Stomach (tissue), 9 donors: ENCODE results near the gene TANC1. TPM values are rescaled to one million over a fixed set of nuclear protein-coding genes. Genes with fewer than 3 reads are reported as not detected.

ENCODE experiments used
- DNase-seq, 2 donors: peaks; one replicate each; pipeline versions ENCODE4 v3.0.0 to v3.0.0-alpha.2; 2013 to 2019
- H3K27ac ChIP-seq, 5 donors: fragments of 200-600 bp in 4 of 5; sonication (generic) in 4 of 5; one replicate each; pipeline ENCODE4 v1.5.1; 2013 to 2019; ENCODE audit warnings: mild to moderate bottlenecking in 1 of 5, moderate library complexity in 1 of 5
- H3K27me3 ChIP-seq, 3 donors: fragments of 200-600 bp; sonication (generic); one replicate each; pipeline ENCODE4 v1.5.1; 2017 to 2019; ENCODE audit warnings: mixed run types in 1 of 3
- H3K36me3 ChIP-seq, 4 donors: fragments of 200-600 bp; sonication (generic); 1 replicate in 3 of 4; 2 replicates in 1 of 4; pipeline ENCODE4 v1.5.1; 2016 to 2019
- H3K4me1 ChIP-seq, 4 donors: fragments of 200-600 bp; sonication (generic); one replicate each; pipeline ENCODE4 v1.5.1; 2016 to 2019
- H3K4me3 ChIP-seq, 4 donors: fragments of 200-600 bp; sonication (generic) in 3 of 4; one replicate each; pipeline ENCODE4 v1.5.1; 2016 to 2019; ENCODE audit warnings: mild to moderate bottlenecking in 1 of 4
- H3K9me3 ChIP-seq, 4 donors: fragments of 200-600 bp; sonication (generic); one replicate each; pipeline ENCODE4 v1.5.1; 2016 to 2019
- CTCF ChIP-seq, 7 experiments: fragments of 450-650 bp in 4 of 7; fragments of 200-600 bp in 3 of 7; sonication (generic) in 3 of 7; IDR thresholded peaks; one replicate each; pipeline ENCODE4 v1.5.1; 2016 to 2019; ENCODE audit warnings: antibody characterized with exemption in 7 of 7, control low read depth in 2 of 7, mild to moderate bottlenecking in 1 of 7
- EP300 ChIP-seq: sonication (generic); formaldehyde crosslinking; IDR thresholded peaks from one replicate; pipeline ENCODE4 v1.6.1; 2017; ENCODE audit warnings: antibody characterized with exemption
- POLR2A ChIP-seq, 4 donors: fragments of 450-650 bp; IDR thresholded peaks; one replicate each; pipeline ENCODE4 v1.6.1; 2016; ENCODE audit warnings: antibody characterized with exemption in 4 of 4, control low read depth in 2 of 4, mild to moderate bottlenecking in 1 of 4, moderate library complexity in 1 of 4
- POLR2AphosphoS5 ChIP-seq, 3 donors: sonication (generic); formaldehyde crosslinking; IDR thresholded peaks; one replicate each; pipeline ENCODE4 v1.6.1; 2016; ENCODE audit warnings: antibody characterized with exemption in 3 of 3
- WGBS, 5 donors: extraction: QIAGEN DNeasy Blood & Tissue Kit in 3 of 5; methylation state at CpG; one replicate each; pipeline versions ENCODE4 v1.1.5 to v1.1.7; 2013 to 2018; 5-methylcytosine and 5-hydroxymethylcytosine counted together
- intact Hi-C: fragments of 100-400 bp; cut with DNase I; formaldehyde crosslinking; loops from one replicate; pipeline ENCODE4 v1.15.1; 2023; ENCODE audit warnings: low total_unique reads
- polyA plus RNA-seq, 3 donors: library from polyadenylated mRNA; stranded (reverse); fragments of 200-250 nt; gene quantifications; one replicate each; pipeline ENCODE4 v1.2.3, GENCODE V29; 2013
- total RNA-seq, 5 donors: library from RNA; depleted of rRNA; stranded (reverse); fragments of >200 nt; gene quantifications; one replicate each; pipeline versions ENCODE4 v1.1.0 to v1.2.3, GENCODE V29; 2014 to 2016
- donor health status: healthy with polysubstance abuse.
- donor health status: Bipolar disorder and iron deficiency.
- donor health status: healthy.

The TANC1 gene
- total and polyA plus RNA-seq, 8 donors: 4.9 to 59.7 (median 37.7) TPM

- TF ChIP-seq POLR2A (IDR thresholded peaks at IDR 0.05): no peak
- TF ChIP-seq POLR2AphosphoS5 (IDR thresholded peaks at IDR 0.05): no peak
- Histone ChIP-seq H3K4me3 (no peak overlapping the region), H3K36me3 (no peaks in the 10 kb centered on the region), H3K27ac (peak overlapping the region in 4 of 5 donors; percentile 39 to 80 (median 60)), H3K27me3 (no peaks in the 10 kb centered on the region), H3K9me3 (peaks cover 0 to under 1% (median 0%) of the 10 kb centered on the region in 4 donors), H3K4me1 (peaks cover 25 to 82% (median 57%) of the 10 kb centered on the region in 4 donors)
- no peak for DNase-seq
- 56 to 74% (median 66%) methylated on average over 11 of the region's 11 CpGs for WGBS, 5 donors
- intact Hi-C loops: no loop called here
Observed at GRCh38 chr2:159090514-159091201, 122.2 kb downstream of the TANC1 start.

- WGBS, 5 donors: 4 to 18% (median 9%) methylated on average over 2 of the region's 2 CpGs
- Histone ChIP-seq H3K9me3 (peaks cover 0 to 7% (median 2%) of the 10 kb centered on the region in 4 donors), H3K27ac (peak overlapping the region in 4 of 5 donors; percentile 39 to 80 (median 60)), H3K27me3 (no peaks in the 10 kb centered on the region), H3K4me3 (no peak overlapping the region), H3K36me3 (no peaks in the 10 kb centered on the region), H3K4me1 (peaks cover 25 to 78% (median 51%) of the 10 kb centered on the region in 4 donors)
- no peak for DNase-seq
- intact Hi-C loops: no loop called here
- TF ChIP-seq EP300 (no peak), POLR2A (IDR thresholded peaks at IDR 0.05) (no peak)
Observed at GRCh38 chr2:159091381-159091780, 122.9 kb downstream of the TANC1 start.

GRCh38 chr2:159091976-159092375 is 123.5 kb downstream of the TANC1 start:
- 21 to 49% (median 43%) methylated on average over 4 of the region's 4 CpGs for WGBS, 5 donors
- H3K27me3 ChIP-seq: no peaks in the 10 kb centered on the region
- TF ChIP-seq CTCF (IDR thresholded peaks at IDR 0.05) (no peak), POLR2AphosphoS5 (IDR thresholded peaks at IDR 0.05) (no peak), EP300 (no peak), POLR2A (IDR thresholded peaks at IDR 0.05) (no peak)
- peak in 1 of 2 donors; percentile 44 for DNase-seq
- peak overlapping the region in 4 of 5 donors; percentile 39 to 80 (median 60) for H3K27ac ChIP-seq
- H3K36me3 ChIP-seq: no peaks in the 10 kb centered on the region
- intact Hi-C loops: no loop called here
- H3K4me3 ChIP-seq: no peak overlapping the region
- H3K9me3 ChIP-seq: peaks cover 0 to 13% (median 5%) of the 10 kb centered on the region in 4 donors
- H3K4me1 ChIP-seq: peaks cover 25 to 75% (median 50%) of the 10 kb centered on the region in 4 donors

DNA sequence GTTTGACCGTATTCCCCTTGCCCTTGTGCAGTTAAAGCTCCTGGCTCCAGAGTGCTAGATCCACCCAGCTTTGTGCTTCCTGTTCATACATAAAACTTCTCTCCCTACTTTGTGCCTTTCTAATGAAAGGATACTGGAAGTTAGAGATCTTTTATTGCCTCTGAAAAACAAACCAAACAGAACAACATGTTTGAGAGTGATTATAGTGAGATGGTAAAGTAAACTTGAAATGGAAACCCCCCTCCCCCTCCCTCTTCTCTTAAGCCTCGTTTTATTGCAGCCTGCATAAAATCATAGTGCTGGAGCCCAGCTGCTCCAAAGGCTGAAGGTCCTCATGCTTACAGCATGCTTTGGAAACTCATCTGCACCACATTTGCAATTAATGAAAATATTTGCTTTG is 125.1 kb downstream of the TANC1 start:
- DNase-seq: peak in 1 of 2 donors; percentile 58
- peaks cover 0 to 4% (median 0%) of the 10 kb centered on the region in 4 donors for H3K36me3 ChIP-seq
- intact Hi-C loops: no loop called here
- TF ChIP-seq POLR2AphosphoS5 (IDR thresholded peaks at IDR 0.05) (no peak), EP300 (no peak), CTCF (IDR thresholded peaks at IDR 0.05) (no peak), POLR2A (IDR thresholded peaks at IDR 0.05) (no peak)
- H3K27me3 ChIP-seq: no peaks in the 10 kb centered on the region
- peaks cover 27 to 74% (median 53%) of the 10 kb centered on the region in 4 donors for H3K4me1 ChIP-seq
- 13 to 23% (median 16%) methylated on average over 2 of the region's 2 CpGs for WGBS, 5 donors
- H3K4me3 ChIP-seq: no peak overlapping the region
- peaks cover 0 to 13% (median 5%) of the 10 kb centered on the region in 4 donors for H3K9me3 ChIP-seq
- peak overlapping the region in 4 of 5 donors; percentile 21 to 80 (median 54) for H3K27ac ChIP-seq

DNA sequence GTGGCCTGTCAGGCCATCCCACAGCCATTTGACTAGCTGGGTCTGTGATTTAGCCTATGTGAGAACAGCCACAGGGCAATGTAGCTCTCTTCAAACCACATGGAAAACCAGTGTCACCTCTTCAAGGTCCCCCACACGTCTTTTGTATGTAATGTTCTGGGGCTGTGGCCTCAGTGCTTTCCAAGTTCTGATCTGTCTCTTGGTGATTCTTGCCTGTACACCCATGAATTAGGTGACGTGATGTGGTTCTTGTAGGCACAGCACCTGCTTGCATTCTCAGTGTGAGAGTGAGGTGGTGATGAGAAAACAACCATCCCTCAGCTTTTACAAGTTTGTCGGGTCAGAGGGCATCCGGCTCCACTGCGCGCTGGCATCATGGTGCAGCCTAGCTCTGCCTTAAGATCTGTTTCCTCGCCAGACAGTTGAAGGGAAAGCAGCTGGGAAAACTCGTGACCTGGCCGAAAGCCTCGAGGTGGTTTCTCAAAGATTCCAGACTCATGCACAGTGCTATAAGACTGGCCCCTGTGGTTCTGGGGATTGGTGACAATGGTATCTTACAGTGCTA is 125.8 kb downstream of the TANC1 start:
- Histone ChIP-seq H3K9me3 (peaks cover 0 to 13% (median 5%) of the 10 kb centered on the region in 4 donors), H3K27me3 (no peaks in the 10 kb centered on the region), H3K27ac (peak overlapping the region; percentile 21 to 80 (median 69)), H3K4me3 (no peak overlapping the region), H3K36me3 (peaks cover 0 to 4% (median 0%) of the 10 kb centered on the region in 4 donors), H3K4me1 (peaks cover 29 to 74% (median 52%) of the 10 kb centered on the region in 4 donors)
- intact Hi-C loops: no loop called here
- WGBS, 5 donors: 68 to 77% (median 71%) methylated on average over 7 to 10 of the region's 10 CpGs
- TF ChIP-seq POLR2AphosphoS5 (IDR thresholded peaks at IDR 0.05) (peak in 1 of 3 donors; percentile 46), EP300 (no peak), CTCF (IDR thresholded peaks at IDR 0.05) (no peak), POLR2A (IDR thresholded peaks at IDR 0.05) (no peak)
- peak in 1 of 2 donors; percentile 58 for DNase-seq
